ENCODE results near the gene ADRB2.

DNA sequence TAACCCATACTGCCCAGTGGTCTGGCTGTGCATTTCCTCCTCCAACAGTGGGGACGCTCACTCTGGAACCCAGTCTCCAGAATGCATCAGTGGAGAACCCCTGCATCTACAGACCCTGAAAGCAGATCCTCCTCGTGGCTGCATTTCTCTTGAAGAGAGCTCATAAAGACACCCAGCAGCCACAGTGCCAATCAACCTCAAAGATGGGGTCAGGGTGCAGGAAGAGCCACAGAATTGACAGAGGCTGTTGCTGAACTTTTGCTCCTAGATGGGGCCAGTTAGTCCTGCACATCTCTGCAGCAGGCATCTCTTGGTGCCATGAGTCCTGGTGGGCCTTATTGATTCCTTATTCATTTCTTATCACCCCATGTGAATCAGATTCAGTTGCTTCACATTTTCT is 39.6 kb downstream of the ADRB2 start:
- TF ChIP-seq, protein P1, sequence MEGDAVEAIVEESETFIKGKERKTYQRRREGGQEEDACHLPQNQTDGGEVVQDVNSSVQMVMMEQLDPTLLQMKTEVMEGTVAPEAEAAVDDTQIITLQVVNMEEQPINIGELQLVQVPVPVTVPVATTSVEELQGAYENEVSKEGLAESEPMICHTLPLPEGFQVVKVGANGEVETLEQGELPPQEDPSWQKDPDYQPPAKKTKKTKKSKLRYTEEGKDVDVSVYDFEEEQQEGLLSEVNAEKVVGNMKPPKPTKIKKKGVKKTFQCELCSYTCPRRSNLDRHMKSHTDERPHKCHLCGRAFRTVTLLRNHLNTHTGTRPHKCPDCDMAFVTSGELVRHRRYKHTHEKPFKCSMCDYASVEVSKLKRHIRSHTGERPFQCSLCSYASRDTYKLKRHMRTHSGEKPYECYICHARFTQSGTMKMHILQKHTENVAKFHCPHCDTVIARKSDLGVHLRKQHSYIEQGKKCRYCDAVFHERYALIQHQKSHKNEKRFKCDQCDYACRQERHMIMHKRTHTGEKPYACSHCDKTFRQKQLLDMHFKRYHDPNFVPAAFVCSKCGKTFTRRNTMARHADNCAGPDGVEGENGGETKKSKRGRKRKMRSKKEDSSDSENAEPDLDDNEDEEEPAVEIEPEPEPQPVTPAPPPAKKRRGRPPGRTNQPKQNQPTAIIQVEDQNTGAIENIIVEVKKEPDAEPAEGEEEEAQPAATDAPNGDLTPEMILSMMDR (IDR thresholded peaks at IDR 0.05) = no peak
- TF ChIP-seq POLR2A (IDR thresholded peaks at IDR 0.05) = no peak
